GM18499 (cell line): ENCODE results near the gene LIPG.
"Not testable (repeated sequence)": the region's sequence is repeated elsewhere in the genome, so short reads cannot be mapped to it uniquely, and the experiment has no call there.

Experiments used
- ATAC-seq: cut with Tn5 transposase; IDR thresholded peaks from one replicate; pipeline ENCODE4 v1.9.1; 2021; ENCODE audit warnings: moderate number of reproducible peaks; ENCODE audit not compliant: insufficient read depth, unreplicated experiment

Gene LIPG

GRCh38 chr18:49569724-49570123 lies 7.9 kb downstream of the LIPG start:
- no peak for ATAC-seq

DNA sequence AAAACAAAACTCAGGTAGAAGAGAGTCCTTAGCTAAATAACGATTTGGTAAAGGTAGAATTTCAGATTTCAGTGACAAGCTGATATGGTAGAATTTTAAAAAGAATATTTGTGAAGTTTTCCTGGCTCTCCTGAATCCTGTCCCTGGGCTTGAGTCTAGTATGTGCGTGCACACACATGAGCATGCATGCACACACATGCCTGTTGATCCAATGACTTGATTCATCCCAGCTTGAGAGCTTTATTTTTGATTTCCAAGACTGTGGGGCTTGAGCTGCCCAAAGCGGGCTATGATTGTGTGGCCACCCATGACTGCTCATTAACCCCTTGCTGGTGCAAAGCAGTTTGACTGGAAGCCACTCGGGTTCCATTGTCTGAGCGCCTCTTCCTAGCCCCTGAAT lies 9.0 kb downstream of the LIPG start:
- no peak for ATAC-seq

DNA sequence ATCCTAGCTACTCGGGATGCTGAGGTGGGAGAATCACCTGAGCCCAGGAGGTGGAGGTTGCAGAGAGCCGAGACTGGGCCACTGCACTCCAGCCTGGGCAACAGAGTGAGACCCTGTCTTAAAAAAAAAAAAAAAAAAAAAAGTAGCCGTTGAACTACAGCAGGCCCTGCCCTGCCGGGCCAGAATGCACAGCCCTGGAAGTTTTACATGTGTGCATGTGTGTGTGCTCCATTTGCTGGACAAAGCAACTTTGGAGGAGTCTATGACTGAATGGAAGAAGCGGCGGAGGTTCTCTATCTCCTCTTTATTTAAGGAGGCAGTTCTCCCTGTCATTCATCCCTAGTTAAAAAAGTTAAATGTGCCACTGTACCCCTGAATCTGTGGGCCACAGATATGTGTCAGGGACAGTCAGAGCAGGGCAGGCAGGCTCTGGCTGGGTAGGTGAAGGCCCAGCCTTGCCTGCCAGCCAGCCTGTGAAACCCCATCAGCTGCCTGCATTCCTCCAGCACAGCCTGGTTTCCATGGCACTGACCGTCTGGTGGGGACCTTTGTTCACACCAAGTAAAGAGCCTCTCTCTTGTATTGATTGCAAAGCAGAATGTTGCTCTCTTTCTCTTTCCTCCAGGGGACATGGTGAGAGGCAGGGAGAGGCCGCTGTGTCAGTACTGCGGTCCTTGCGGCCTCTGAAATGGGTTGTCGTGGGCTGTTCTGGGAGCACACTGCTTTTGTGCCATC lies 10.9 kb downstream of the LIPG start:
- ATAC-seq: no peak

- no peak for ATAC-seq
These were observed 12.0 kb downstream of the LIPG start for GRCh38 chr18:49573835-49574234.

GRCh38 chr18:49579041-49579440 lies 17.2 kb downstream of the LIPG start:
- not testable (repeated sequence) for ATAC-seq

- not testable (repeated sequence) for ATAC-seq
These were observed 17.7 kb downstream of the LIPG start for GRCh38 chr18:49579583-49579982.

- ATAC-seq: no peak
These were observed 18.4 kb downstream of the LIPG start for GRCh38 chr18:49580279-49580678.

DNA sequence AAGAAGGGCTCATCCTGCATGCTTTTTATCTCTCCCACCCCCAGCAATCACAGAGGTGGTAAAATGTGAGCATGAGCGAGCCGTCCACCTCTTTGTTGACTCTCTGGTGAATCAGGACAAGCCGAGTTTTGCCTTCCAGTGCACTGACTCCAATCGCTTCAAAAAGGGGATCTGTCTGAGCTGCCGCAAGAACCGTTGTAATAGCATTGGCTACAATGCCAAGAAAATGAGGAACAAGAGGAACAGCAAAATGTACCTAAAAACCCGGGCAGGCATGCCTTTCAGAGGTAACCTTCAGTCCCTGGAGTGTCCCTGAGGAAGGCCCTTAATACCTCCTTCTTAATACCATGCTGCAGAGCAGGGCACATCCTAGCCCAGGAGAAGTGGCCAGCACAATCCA lies 19.5 kb downstream of the LIPG start:
- no peak for ATAC-seq

GRCh38 chr18:49582579-49582978 lies 20.7 kb downstream of the LIPG start:
- ATAC-seq: no peak

- ATAC-seq: no peak
These were observed 22.5 kb downstream of the LIPG start for GRCh38 chr18:49584394-49584793.

DNA sequence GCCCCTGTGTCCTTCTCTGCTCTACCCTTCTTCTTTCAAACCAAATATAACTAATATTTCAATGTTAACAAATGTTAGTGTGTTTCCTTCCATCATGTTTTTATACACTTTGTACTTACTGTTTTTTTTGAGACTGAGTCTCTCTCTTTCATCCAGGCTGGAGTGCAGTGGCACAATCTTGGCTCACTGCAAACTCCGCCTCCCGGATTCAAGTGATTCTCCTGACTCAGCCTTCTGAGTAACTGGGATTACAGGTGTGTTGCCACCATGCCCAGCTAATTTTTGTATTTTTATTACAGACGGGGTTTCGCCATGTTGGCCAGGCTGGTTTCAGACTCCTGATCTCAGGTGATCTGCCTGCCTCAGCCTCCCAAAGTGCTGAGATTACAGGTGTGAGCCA lies 23.1 kb downstream of the LIPG start:
- not testable (repeated sequence) for ATAC-seq

- no peak for ATAC-seq
These were observed 24.2 kb downstream of the LIPG start for GRCh38 chr18:49585781-49586663.

- ATAC-seq: no peak
These were observed 26.3 kb downstream of the LIPG start for GRCh38 chr18:49588171-49588570.

GRCh38 chr18:49588971-49589370 lies 27.1 kb downstream of the LIPG start:
- ATAC-seq: no peak

DNA sequence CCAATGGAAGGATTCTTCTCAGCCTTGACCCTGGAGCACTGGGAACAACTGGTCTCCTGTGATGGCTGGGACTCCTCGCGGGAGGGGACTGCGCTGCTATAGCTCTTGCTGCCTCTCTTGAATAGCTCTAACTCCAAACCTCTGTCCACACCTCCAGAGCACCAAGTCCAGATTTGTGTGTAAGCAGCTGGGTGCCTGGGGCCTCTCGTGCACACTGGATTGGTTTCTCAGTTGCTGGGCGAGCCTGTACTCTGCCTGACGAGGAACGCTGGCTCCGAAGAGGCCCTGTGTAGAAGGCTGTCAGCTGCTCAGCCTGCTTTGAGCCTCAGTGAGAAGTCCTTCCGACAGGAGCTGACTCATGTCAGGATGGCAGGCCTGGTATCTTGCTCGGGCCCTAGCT lies 28.8 kb downstream of the LIPG start:
- no peak for ATAC-seq

DNA sequence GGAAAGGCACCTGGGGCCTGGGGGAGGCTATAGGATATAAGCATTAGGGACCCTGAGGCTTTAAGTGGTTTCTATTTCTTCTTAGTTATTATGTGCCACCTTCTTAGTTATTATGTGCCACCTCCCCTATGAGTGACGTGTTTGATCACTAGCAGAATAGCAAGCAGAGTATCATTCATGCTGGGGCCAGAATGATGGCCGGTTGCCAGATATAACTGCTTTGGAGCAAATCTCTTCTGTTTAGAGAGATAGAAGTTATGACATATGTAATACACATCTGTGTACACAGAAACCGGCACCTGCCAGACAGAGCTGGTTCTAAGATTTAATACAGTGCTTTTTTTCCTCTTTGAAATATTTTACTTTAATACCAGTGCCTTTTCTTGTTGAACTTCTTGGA lies 29.4 kb downstream of the LIPG start:
- no peak for ATAC-seq

DNA sequence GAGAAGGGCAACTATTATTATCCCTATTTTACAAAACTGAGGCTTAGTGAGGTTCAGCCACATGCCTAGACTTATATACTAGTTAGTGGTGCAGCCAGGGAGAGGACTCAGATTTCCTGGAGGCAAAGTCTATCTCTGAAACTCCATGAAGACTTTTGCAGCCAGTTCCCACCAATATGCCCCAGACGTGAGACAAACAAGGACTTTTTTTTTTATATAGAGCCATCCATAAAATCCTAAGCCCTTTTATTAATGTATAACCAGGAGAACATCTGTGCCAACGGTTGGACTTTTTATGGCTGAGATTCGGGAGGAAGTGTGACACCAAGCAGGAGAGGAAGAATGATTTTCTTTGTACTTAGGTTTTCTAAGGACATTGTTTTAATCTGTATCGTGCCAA lies 29.9 kb downstream of the LIPG start:
- no peak for ATAC-seq

GRCh38 chr18:49596687-49597086 lies 34.8 kb downstream of the LIPG start:
- ATAC-seq: no peak

DNA sequence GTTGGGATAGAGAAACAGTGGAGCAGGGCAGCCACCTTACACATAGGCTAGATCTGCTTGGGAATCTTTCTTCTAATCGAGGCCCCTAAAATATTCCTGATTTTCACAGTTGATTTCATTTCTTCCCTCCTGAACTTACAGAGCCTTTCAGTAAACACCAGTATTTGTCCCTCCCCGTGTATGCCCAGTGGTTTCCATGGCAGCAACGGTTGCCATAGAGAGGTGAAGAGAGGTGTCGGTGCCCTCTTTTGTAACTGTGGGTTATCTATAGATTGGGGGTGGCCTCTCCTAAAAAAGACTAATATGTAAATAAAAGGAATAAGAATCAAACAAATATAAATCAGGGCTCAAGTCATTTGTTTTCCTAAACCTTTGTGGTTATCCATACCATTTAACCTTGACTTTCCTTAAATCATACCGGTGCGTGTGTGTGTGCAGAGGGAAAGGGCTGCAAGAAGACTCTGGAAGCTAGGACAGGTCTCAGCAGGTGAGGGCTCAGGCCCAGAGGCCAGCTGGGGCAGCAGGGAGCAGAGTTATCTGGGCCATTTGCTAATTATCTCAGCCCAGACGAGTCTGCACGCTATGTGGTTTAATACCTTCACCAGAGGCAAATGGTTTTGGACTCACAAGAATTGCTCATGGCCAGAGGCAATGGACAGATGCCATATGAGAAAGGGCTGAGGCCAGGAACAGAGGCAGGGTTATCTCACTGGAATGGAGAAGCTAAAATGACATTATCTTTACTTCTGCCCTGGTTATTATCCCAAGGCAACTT lies 35.5 kb downstream of the LIPG start:
- no peak for ATAC-seq

DNA sequence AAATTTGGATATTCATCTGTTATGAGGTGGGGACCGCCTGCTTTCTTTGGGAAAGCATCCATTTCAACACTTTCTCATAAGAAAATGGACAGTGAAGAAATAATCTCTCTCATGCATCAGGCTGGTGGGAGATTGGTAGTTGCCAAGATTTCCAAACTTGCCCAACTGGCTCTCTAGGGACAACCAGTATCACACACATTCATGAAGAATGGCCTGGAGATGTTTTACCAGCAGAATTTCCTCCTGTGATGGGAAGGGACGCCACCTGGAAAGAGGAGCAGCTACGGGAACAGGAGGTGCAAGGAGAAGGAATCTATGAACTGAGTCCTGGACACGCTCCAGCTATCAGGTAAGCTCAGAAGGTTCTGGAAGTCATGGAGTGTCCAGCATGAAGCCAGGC lies 39.4 kb downstream of the LIPG start:
- no peak for ATAC-seq
